H9 (cell line): ENCODE measurements around the gene ELMO2. TPM values are rescaled to one million over a fixed set of nuclear protein-coding genes. Genes with fewer than 3 reads are reported as not detected.

Source experiments
- DNase-seq: peaks from one replicate; pipeline ENCODE4 v3.0.0-alpha.2; 2017
- H2AFZ ChIP-seq: one replicate; pipeline ENCODE4 v1.6.1; 2013; ENCODE audit warnings: mild to moderate bottlenecking, low read length, control low read depth, moderate library complexity
- H2AK5ac ChIP-seq: 2 replicates; pipeline ENCODE4 v1.6.1; 2013; ENCODE audit warnings: low read length, control low read depth, mixed read lengths; ENCODE audit not compliant: insufficient read length
- H2BK120ac ChIP-seq: one replicate; pipeline ENCODE4 v1.6.1; 2013; ENCODE audit warnings: low read depth, mild to moderate bottlenecking, low read length, control low read depth, inconsistent platforms; ENCODE audit not compliant: poor library complexity, severe bottlenecking
- H2BK12ac ChIP-seq: 2 replicates; pipeline ENCODE4 v1.6.1; 2013; ENCODE audit warnings: low read length, control low read depth, mixed read lengths, low read depth; ENCODE audit not compliant: insufficient read length
- H2BK15ac ChIP-seq: 2 replicates; pipeline ENCODE4 v1.6.1; 2013; ENCODE audit warnings: low read depth, low read length, control low read depth
- H2BK20ac ChIP-seq: one replicate; pipeline ENCODE4 v1.6.1; 2013; ENCODE audit warnings: low read depth, mild to moderate bottlenecking, low read length, control low read depth, inconsistent platforms; ENCODE audit not compliant: poor library complexity, severe bottlenecking
- H2BK5ac ChIP-seq: 2 replicates; pipeline ENCODE4 v1.6.1; 2013; ENCODE audit warnings: low read length, control low read depth, mixed read lengths; ENCODE audit not compliant: insufficient read length
- H3K14ac ChIP-seq: 2 replicates; pipeline ENCODE4 v1.6.1; 2013; ENCODE audit warnings: low read length, control low read depth; ENCODE audit not compliant: insufficient read depth
- H3K18ac ChIP-seq: 2 replicates; pipeline ENCODE4 v1.6.1; 2013; ENCODE audit warnings: low read depth, mild to moderate bottlenecking, mixed read lengths, low read length, control low read depth; ENCODE audit not compliant: insufficient read length
- H3K23ac ChIP-seq: 2 replicates; pipeline ENCODE4 v1.6.1; 2013; ENCODE audit warnings: low read length, control low read depth, mixed read lengths, low read depth; ENCODE audit not compliant: insufficient read length
- H3K23me2 ChIP-seq: 2 replicates; pipeline ENCODE4 v1.6.1; 2013; ENCODE audit warnings: low read depth, mild to moderate bottlenecking, mixed read lengths, low read length, control low read depth; ENCODE audit not compliant: insufficient read length, poor library complexity, severe bottlenecking
- H3K27ac ChIP-seq: 2 replicates; pipeline ENCODE4 v1.5.1; 2013; ENCODE audit warnings: low read length, control low read depth, mixed read lengths, low read depth; ENCODE audit not compliant: insufficient read length
- H3K27me3 ChIP-seq: 2 replicates; pipeline ENCODE4 v1.6.1; 2013; ENCODE audit warnings: low read length, control low read depth, inconsistent platforms; ENCODE audit not compliant: insufficient read depth
- H3K4ac ChIP-seq: 2 replicates; pipeline ENCODE4 v1.6.1; 2013; ENCODE audit warnings: low read depth, mild to moderate bottlenecking, control low read depth, inconsistent platforms, low read length, moderate library complexity
- H3K4me1 ChIP-seq: 2 replicates; pipeline ENCODE4 v1.6.1; 2013; ENCODE audit warnings: low read length, control low read depth, inconsistent platforms; ENCODE audit not compliant: insufficient read depth
- H3K4me2 ChIP-seq: 2 replicates; pipeline ENCODE4 v1.6.1; 2013; ENCODE audit warnings: low read length, control low read depth, mixed read lengths; ENCODE audit not compliant: insufficient read length, insufficient read depth
- H3K56ac ChIP-seq: 2 replicates; pipeline ENCODE4 v1.6.1; 2013; ENCODE audit warnings: low read depth, mild to moderate bottlenecking, mixed read lengths, low read length, control low read depth; ENCODE audit not compliant: insufficient read length
- H3K79me1 ChIP-seq: 2 replicates; pipeline ENCODE4 v1.6.1; 2013; ENCODE audit warnings: low read depth, mild to moderate bottlenecking, moderate library complexity, low read length, control low read depth, inconsistent platforms; ENCODE audit not compliant: insufficient read depth, poor library complexity, severe bottlenecking
- H3K79me2 ChIP-seq: 2 replicates; pipeline ENCODE4 v1.6.1; 2013; ENCODE audit warnings: low read length, control low read depth, inconsistent platforms; ENCODE audit not compliant: insufficient read depth
- H3K9ac ChIP-seq: 2 replicates; pipeline ENCODE4 v1.6.1; 2013; ENCODE audit warnings: low read length, control low read depth, mixed read lengths; ENCODE audit not compliant: insufficient read length; ENCODE audit errors: extremely low read depth
- H3K9me3 ChIP-seq: one replicate; pipeline ENCODE4 v1.6.1; 2013; ENCODE audit warnings: low read depth, low read length, inconsistent platforms; ENCODE audit not compliant: control insufficient read depth
- H3T11ph ChIP-seq: one replicate; pipeline ENCODE4 v1.6.1; 2013; ENCODE audit warnings: mild to moderate bottlenecking, low read length, control low read depth, inconsistent platforms
- H4K20me1 ChIP-seq: one replicate; pipeline ENCODE4 v1.6.1; 2013; ENCODE audit not compliant: control insufficient read depth, insufficient read length, insufficient read depth
- H4K5ac ChIP-seq: 2 replicates; pipeline ENCODE4 v1.6.1; 2013; ENCODE audit warnings: low read depth, mild to moderate bottlenecking, mixed read lengths, low read length, control low read depth; ENCODE audit not compliant: insufficient read length
- H4K8ac ChIP-seq: replicated peaks from 2 replicates; pipeline ENCODE4 v1.6.1; 2013; ENCODE audit warnings: low read length, control low read depth, mixed read lengths, low read depth; ENCODE audit not compliant: insufficient read length
- H4K91ac ChIP-seq: 2 replicates; pipeline ENCODE4 v1.6.1; 2013; ENCODE audit warnings: low read depth, mild to moderate bottlenecking, moderate library complexity, mixed read lengths, low read length, control low read depth; ENCODE audit not compliant: insufficient read length
- H3K27ac Mint-ChIP-seq, 3 experiments: 2 replicates in 2 of 3; 3 replicates in 1 of 3; pipeline ENCODE4 v1.8.0; 2020 to 2021; ENCODE audit warnings: mixed read lengths in 3 of 3, mild to moderate bottlenecking in 1 of 3, moderate library complexity in 1 of 3
- H3K27me3 Mint-ChIP-seq: 2 replicates; pipeline ENCODE4 v1.8.0; 2021; ENCODE audit warnings: low read depth, mild to moderate bottlenecking, moderate library complexity, mixed read lengths
- H3K36me3 Mint-ChIP-seq, 3 experiments: 2 replicates in 2 of 3; 3 replicates in 1 of 3; pipeline ENCODE4 v1.8.0; 2020 to 2021; ENCODE audit warnings: low read depth in 3 of 3, mixed read lengths in 3 of 3; ENCODE audit not compliant: insufficient read depth in 1 of 3
- H3K4me1 Mint-ChIP-seq, 2 experiments: 2 replicates each; pipeline ENCODE4 v1.8.0; 2020; ENCODE audit warnings: mixed read lengths in 2 of 2
- H3K4me3 Mint-ChIP-seq, 2 experiments: 2 replicates in 1 of 2; 3 replicates in 1 of 2; pipeline ENCODE4 v1.8.0; 2020 to 2021; ENCODE audit warnings: mild to moderate bottlenecking in 2 of 2, mixed read lengths in 2 of 2, moderate library complexity in 1 of 2
- H3K9me3 Mint-ChIP-seq, 2 experiments: 2 replicates in 1 of 2; 3 replicates in 1 of 2; pipeline ENCODE4 v1.8.0; 2020; ENCODE audit warnings: mild to moderate bottlenecking in 2 of 2, mixed read lengths in 2 of 2, moderate library complexity in 1 of 2
- WGBS: extraction: QIAGEN DNeasy Blood & Tissue Kit; methylation state at CpG from one replicate; pipeline ENCODE4 v1.1.7; 2013; ENCODE audit warnings: missing lambda C conversion rate, low lambda C conversion rate, mixed read lengths; ENCODE audit not compliant: insufficient read length; ENCODE audit errors: extremely low coverage; 5-methylcytosine and 5-hydroxymethylcytosine counted together
- total RNA-seq: library from RNA; stranded (reverse); gene quantifications from 2 replicates; pipeline ENCODE4 v1.2.1, GENCODE V29; 2021
- TF ChIP-seq, protein P1 (sequence below): fragments of 200-600 bp; sonication (generic); conservative IDR thresholded peaks from 3 replicates; pipeline ENCODE4 v1.8.0; 2021; ENCODE audit warnings: antibody characterized with exemption, mild to moderate bottlenecking

ELMO2 gene
- total RNA-seq, 1 experiment from 2014 or later, result 32.5 TPM

DNA sequence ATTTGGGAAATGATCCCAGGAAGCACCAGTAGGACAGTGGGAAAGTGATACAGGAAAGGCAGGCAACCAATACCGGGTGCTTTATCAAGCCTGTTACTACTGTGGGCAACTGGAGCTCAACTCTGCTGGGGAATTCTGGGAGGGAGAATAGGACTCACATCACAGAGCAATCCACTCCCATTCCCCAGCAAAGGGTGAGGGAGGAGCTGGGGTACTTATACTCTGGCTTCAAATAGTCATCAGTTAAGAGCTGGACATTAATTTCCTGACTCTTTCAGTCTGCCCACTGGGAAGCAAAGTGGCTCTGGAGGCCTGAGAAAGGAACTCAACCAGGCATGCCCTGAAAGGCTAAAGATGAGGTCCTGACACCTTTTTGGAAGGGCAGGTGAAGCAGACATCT, 80.6 kb downstream of the ELMO2 start:
- Histone ChIP-seq H3K9me3 (no peaks in the 10 kb centered on the region), H4K5ac (no peak overlapping the region), H2BK120ac (no peak overlapping the region), H4K91ac (no peak overlapping the region), H2AFZ (no peak overlapping the region), H3K18ac (no peak overlapping the region), H3K14ac (no peak overlapping the region), H4K8ac (no peak overlapping the region), H3K4me1 (no peaks in the 10 kb centered on the region), H3K4me2 (no peak overlapping the region), H3K27ac (no peak overlapping the region), H3K23me2 (no peaks in the 10 kb centered on the region), H4K20me1 (no peaks in the 10 kb centered on the region), H2BK5ac (no peak overlapping the region), H3K79me2 (no peaks in the 10 kb centered on the region), H3K4ac (no peak overlapping the region), H3K9ac (no peak overlapping the region), H2BK20ac (no peak overlapping the region), H3K23ac (no peak overlapping the region), H2BK12ac (no peak overlapping the region), H3K56ac (no peak overlapping the region), H2BK15ac (no peak overlapping the region), H2AK5ac (no peak overlapping the region), H3T11ph (no peak overlapping the region), H3K27me3 (no peaks in the 10 kb centered on the region; the same call in 1 of the 2 replicates), H3K79me1 (no peaks in the 10 kb centered on the region)
- DNase-seq, result no peak
- TF ChIP-seq, protein P1, sequence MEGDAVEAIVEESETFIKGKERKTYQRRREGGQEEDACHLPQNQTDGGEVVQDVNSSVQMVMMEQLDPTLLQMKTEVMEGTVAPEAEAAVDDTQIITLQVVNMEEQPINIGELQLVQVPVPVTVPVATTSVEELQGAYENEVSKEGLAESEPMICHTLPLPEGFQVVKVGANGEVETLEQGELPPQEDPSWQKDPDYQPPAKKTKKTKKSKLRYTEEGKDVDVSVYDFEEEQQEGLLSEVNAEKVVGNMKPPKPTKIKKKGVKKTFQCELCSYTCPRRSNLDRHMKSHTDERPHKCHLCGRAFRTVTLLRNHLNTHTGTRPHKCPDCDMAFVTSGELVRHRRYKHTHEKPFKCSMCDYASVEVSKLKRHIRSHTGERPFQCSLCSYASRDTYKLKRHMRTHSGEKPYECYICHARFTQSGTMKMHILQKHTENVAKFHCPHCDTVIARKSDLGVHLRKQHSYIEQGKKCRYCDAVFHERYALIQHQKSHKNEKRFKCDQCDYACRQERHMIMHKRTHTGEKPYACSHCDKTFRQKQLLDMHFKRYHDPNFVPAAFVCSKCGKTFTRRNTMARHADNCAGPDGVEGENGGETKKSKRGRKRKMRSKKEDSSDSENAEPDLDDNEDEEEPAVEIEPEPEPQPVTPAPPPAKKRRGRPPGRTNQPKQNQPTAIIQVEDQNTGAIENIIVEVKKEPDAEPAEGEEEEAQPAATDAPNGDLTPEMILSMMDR, result no peak
- Mint-ChIP-seq H3K9me3 (no peaks in the 10 kb centered on the region; a peak in 1 of 5 replicates), H3K4me1 (peaks cover 2 to 27% of the 10 kb centered on the region in 2 experiments), H3K27ac (no peak overlapping the region), H3K27me3 (peaks cover 22% of the 10 kb centered on the region), H3K4me3 (no peak overlapping the region), H3K36me3 (no peaks in the 10 kb centered on the region)
- no CpG with 5 or more reads among the region's 1 CpG for WGBS
